Thoracic aorta (tissue), 2 donors: ENCODE measurements around the gene VAPB. TPM values are rescaled to one million over a fixed set of nuclear protein-coding genes. Genes with fewer than 3 reads are reported as not detected.

ENCODE experiments used
- ATAC-seq: fragments of 150-250 bp; one replicate; pipeline ENCODE4 v1.8.0; 2017; ENCODE audit warnings: low read depth; ENCODE audit not compliant: insufficient number of reproducible peaks, low FRiP score
- DNase-seq: peaks from one replicate; pipeline ENCODE4 v3.0.0-alpha.2; 2020; ENCODE audit warnings: low spot score
- H3K27ac ChIP-seq, 2 donors: fragments of 200-600 bp; sonication (generic); 1 replicate in 1 of 2; 2 replicates in 1 of 2; pipeline ENCODE4 v1.5.1; 2016; ENCODE audit warnings: mild to moderate bottlenecking in 2 of 2, moderate library complexity in 2 of 2
- H3K27me3 ChIP-seq: fragments of 200-600 bp; sonication (generic); replicated peaks from 2 replicates; pipeline ENCODE4 v1.6.0; 2016; ENCODE audit warnings: mild to moderate bottlenecking; ENCODE audit not compliant: insufficient read depth
- H3K36me3 ChIP-seq: fragments of 200-600 bp; sonication (generic); one replicate; pipeline ENCODE4 v1.5.1; 2016
- H3K4me1 ChIP-seq, 2 donors: fragments of 200-600 bp; sonication (generic); 1 replicate in 1 of 2; 2 replicates in 1 of 2; pipeline versions ENCODE4 v1.5.1 to v1.6.0; 2016; ENCODE audit warnings: low read depth in 2 of 2, mild to moderate bottlenecking in 1 of 2; ENCODE audit not compliant: control insufficient read depth in 1 of 2
- H3K4me3 ChIP-seq: fragments of 200-600 bp; sonication (generic); 2 replicates; pipeline ENCODE4 v1.5.1; 2016; ENCODE audit warnings: mild to moderate bottlenecking
- H3K9me3 ChIP-seq: fragments of 200-600 bp; sonication (generic); 2 replicates; pipeline ENCODE4 v1.5.1; 2016
- CTCF ChIP-seq: fragments of 200-600 bp; sonication (generic); IDR thresholded peaks from one replicate; pipeline ENCODE4 v1.5.1; 2019; ENCODE audit warnings: antibody characterized with exemption
- total RNA-seq, 2 donors: library from RNA; depleted of rRNA; stranded (reverse); fragments of >200 nt; gene quantifications; one replicate each; pipeline versions ENCODE4 v1.1.0 to v1.2.3, GENCODE V29; 2016

Gene VAPB
- total RNA-seq, 2 donors from 2014 or later, result 21.5 to 32.8 TPM

DNA sequence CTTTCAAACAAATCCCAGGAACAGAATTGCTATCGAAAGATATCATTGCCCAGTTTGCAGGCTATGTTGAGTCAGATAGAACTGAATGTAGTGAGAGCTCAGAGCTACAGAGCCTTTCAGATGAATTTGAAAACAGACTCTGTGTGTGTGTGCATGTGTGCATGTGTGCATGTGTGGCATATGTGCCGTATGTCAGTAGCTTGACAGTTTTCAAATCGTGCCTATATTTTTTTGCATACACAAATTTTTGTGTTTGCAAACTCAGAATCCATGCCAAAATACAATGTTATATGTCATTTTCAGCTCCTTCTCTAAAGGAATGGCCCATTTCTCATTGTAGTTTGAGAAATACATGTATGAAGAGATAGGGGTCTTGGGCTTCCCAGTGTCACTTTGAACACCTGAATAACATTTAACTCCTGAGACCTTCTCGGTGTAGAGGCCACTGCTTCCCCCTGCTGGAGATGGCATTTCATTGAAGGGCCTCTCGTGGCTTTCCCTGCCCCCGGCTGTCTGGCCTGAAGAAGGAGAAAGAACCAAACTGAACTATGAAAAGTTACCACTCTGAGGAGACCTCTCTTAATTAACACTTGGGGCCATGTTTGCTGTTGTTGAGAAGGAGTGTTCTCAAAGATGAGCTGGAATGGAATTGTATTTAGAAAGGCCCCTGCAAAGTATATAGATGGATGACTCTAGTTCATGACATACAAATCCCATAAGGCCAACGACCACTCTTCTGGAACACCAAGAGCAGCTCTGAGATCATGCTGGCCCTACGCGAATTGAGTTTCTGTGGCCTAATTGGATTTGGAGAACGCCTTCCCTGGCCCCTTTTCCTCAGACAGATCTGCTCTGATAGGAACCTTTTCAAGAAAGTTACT is 58.7 kb downstream of the VAPB start:
- H3K36me3 ChIP-seq, result peaks cover 16% of the 10 kb centered on the region
- H3K4me3 ChIP-seq, result no peak overlapping the region
- H3K27ac ChIP-seq, result no peak overlapping the region
- no peak for ATAC-seq
- H3K9me3 ChIP-seq, result no peaks in the 10 kb centered on the region
- no peaks in the 10 kb centered on the region for H3K27me3 ChIP-seq
- no peaks in the 10 kb centered on the region for H3K4me1 ChIP-seq
- no peak for DNase-seq
- TF ChIP-seq CTCF, result no peak

DNA sequence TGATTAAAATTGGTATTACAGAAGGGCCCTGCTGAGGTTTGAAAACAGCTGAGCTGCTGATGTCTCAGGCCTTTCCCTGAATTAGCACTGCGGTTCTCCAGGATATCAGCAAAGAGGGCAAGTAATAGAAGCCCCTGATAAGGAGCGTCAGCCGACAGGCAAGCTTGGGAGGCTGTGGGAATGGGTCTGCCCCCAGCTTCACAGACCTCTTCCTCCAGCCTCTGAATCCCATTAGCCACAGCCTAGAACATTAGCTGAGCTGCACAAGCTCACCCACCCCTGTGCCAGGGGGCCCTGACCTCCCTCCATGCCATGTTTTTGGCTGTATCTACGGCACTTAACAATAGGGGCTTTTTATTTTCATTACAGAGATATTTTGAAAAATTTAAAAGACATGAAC is 59.9 kb downstream of the VAPB start:
- H3K4me1 ChIP-seq, result no peaks in the 10 kb centered on the region
- H3K27me3 ChIP-seq, result no peaks in the 10 kb centered on the region
- no peaks in the 10 kb centered on the region for H3K9me3 ChIP-seq
- no peak overlapping the region for H3K27ac ChIP-seq
- no peak overlapping the region for H3K4me3 ChIP-seq
- no peak for TF ChIP-seq CTCF
- DNase-seq (no peak), ATAC-seq (no peak)
- H3K36me3 ChIP-seq, result peaks cover 14% of the 10 kb centered on the region

GRCh38 chr20:58449681-58450221 is 60.7 kb downstream of the VAPB start:
- Histone ChIP-seq H3K9me3 (no peaks in the 10 kb centered on the region), H3K27ac (no peak overlapping the region), H3K27me3 (no peaks in the 10 kb centered on the region), H3K36me3 (peaks cover 10% of the 10 kb centered on the region), H3K4me1 (no peaks in the 10 kb centered on the region), H3K4me3 (no peak overlapping the region)
- no peak for DNase-seq
- no peak for TF ChIP-seq CTCF
- no peak for ATAC-seq

DNA sequence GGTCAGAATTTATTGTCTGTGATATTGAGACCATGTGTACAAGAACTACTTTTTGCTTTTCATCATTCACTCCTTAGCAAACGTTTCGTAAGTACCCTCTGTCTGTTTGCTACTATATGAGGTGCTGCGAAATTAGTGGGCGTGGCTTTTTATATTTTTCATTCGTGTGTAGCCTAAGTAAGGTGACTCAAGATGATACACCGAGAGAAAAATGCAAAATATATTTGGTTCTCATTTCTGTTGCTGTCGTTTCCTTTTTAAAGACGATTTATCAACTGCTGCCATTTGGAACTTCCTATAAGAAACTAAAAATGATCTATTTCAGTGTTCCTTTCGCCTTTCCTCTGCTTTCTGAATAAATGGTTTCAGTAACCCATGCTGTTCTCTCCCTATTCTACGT is 61.2 kb downstream of the VAPB start:
- no peaks in the 10 kb centered on the region for H3K9me3 ChIP-seq
- no peaks in the 10 kb centered on the region for H3K4me1 ChIP-seq
- TF ChIP-seq CTCF, result no peak
- peaks cover 10% of the 10 kb centered on the region for H3K36me3 ChIP-seq
- DNase-seq (no peak), ATAC-seq (no peak)
- H3K4me3 ChIP-seq, result no peak overlapping the region
- H3K27me3 ChIP-seq, result no peaks in the 10 kb centered on the region
- no peak overlapping the region for H3K27ac ChIP-seq

GRCh38 chr20:58452667-58453255 is 63.7 kb downstream of the VAPB start:
- H3K27me3 ChIP-seq, result no peaks in the 10 kb centered on the region
- no peaks in the 10 kb centered on the region for H3K9me3 ChIP-seq
- no peak for ATAC-seq
- DNase-seq, result no peak
- no peak overlapping the region for H3K27ac ChIP-seq
- no peak for TF ChIP-seq CTCF
- peaks cover 4% of the 10 kb centered on the region for H3K36me3 ChIP-seq
- H3K4me1 ChIP-seq, result no peaks in the 10 kb centered on the region
- H3K4me3 ChIP-seq, result no peak overlapping the region
